COLO668 (cell line): ENCODE data around the gene SMIM36.
"Not testable (repeated sequence)": the region's sequence is repeated elsewhere in the genome, so short reads cannot be mapped to it uniquely, and the experiment has no call there.

Source experiments
- DNase-seq: peaks from one replicate; lab custom pipeline; 2025; ENCODE audit not compliant: unreplicated experiment; lab: John Stamatoyannopoulos, UW

Gene SMIM36

DNA sequence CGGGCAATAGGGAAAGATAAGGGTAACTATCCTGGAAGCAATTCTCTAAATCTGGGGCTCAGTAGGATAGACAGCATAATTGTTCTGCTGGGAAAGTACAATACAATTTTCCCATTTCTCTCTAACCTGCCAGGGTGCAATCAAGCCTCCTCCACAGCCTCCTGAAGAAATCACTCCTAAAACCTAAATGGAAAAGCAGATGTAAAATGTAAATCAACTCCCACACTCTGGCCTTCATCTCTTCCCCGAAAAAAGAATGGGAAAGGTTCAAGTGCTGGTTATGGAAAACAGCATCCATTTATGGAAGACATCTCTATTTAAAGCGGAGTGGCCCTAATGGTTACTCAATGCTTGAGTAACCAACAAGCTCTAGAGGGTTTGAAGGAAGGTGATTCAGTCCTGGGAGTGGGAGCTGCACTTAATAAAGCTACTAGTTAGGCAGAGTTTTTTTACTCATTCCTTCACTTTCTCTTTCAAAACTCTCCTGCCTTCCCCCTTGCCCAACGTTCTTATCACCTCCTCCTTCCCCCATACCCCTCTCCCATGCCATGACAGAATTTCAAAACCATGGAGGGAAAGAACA, 94.7 kb downstream of the SMIM36 start:
- DNase-seq: no peak

DNA sequence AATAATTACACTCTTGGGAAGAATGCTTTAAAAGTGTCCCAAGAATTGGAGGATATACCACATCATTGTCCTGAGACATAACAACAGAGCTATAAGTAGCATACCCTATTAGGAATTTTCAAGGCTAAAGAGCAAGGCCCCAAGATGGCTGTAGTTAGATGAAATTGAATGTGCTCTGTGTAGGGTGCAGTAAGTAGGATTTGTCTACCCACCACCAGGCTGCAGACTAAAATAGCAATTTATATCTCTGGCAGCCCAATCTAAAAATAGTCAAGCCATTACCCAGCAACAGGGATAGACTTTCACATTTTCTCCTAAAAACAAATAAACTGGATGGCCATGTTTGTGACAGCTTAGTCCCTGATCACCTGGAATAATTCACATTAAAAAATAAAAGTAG, 95.3 kb downstream of the SMIM36 start:
- no peak for DNase-seq

DNA sequence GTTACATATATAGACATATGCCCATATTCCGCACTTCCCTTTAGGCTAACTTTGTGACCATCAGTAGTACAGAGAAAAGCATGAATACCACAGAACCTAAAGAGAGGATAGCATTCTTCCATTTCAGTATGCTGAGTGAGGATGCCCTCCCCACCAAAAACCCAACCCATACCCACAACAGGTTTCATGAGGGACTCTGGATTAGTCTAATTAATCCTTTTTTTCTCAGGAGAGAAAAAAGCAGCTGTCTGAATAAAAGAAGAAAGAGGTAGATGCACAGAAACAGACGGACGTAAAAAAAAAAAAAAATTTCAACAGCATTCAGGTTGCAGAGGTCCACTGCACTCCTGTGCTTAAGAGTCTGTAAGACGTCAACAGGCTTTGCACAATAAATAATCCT, 96.3 kb downstream of the SMIM36 start:
- DNase-seq: no peak

DNA sequence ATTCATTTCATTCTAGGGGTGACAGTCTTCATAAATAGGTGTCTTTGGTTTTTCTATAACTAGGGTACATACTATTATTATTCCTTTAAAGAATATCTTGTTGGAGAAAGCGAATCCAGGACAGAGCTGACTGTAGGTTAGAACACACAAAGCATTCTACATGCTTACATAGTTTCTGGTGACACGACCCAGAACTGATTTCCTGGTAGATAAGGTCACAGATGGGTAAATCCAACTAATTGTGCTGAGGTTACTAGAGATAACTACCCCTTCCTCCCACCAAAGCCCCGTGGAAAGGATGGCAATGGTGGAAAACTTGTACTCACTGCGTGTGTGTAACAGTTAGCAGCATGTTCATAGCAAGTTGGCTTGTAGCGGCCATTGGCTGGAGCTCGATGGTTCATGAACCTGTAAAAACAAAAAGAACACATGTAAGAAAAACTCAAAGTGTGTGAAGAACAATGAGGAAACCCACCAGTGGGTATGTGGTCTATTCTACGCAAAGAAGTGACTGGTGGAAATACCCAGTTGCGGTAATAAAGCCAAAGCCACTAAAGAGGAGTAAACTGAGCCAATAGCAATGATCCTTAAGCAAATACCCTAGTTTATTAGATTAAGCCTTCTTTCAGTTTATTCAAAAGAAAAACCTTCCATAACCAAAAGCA, 97.3 kb downstream of the SMIM36 start:
- no peak for DNase-seq

DNA sequence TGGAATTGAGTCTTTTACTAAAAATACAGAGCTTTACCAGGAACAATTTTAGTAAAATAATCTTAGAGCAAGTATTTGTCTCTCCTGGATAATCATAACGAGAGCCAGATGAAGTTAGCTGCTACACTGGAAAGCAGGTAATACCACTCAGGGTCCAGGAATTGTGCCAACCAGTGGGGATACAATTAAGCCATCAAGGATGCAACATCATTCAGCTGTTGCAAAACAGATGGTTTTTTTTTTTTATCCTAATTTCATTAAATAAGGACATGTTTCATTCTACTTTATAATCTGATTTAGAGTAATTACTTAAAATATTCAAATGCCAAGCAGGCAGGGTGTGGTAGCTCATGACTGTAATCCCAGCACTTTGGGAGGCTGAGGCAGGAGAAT, 99.8 kb downstream of the SMIM36 start:
- DNase-seq: no peak

DNA sequence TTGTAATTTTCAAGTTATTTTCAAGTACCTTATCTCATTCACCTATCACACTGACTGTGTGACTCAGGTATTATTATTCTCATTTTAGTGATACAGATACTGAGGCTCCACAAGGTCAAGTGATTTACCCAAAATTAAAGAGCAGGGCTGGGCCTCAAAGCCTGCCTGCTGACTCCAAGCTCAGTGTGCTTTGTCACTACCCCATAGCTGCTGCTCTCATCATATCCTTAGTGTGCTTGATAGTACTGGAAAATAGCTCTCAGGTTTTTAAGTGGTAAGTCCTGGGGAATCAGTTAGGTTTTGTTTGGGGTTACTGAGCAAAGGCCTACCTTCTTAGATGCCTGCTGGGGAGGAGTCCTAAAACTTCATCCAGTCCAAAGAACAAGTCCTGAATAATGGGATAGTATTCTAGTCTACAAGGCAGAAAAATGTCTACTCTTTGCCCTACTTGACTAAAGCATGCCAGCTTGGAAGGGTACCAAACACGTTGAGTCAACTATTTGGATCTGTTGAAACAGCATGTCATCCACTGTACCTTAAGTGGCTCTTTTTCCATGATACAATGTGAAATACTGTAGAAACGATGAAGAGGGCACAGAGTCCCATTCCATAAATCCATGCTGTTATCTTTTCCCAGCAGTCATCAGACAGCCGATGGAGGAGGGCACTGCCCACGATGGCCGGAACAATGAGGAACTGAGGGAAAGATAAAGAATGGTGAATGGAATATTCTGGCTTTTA, 100.4 kb downstream of the SMIM36 start:
- no peak for DNase-seq

DNA sequence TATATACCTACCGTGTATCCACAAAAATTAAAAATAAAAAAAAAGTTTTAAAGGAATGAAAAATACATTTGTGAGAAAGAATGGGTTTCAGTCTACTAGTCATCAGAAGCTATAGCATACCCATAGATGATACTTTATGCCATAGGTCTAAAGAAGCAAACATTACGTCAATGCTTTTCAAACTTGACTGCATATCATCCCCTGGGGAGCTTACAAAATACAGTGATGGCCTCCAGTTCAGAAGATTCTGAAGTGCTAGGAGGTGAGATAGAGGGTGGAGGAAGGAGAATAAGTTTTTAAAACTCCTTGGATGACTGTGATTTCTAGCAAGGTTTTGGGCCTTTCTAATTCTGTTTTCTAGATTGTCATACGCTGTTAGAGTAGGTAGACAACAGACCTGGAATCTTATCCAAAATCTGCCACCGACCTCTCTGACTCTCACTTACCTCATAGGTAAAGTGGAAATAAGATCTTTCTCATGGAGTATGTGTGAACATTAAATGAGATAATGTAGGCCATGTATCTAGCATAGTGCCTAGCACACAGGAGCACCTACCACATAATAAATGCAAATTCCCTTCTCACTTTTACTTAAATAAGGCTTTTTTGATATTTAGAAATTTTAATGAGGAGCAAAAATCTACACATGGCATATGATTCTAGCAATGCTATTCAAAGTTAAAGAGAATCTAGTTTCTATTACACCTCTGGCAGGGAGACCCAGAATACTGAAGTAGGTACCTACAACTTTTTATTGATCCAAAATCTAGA, 102.0 kb downstream of the SMIM36 start:
- DNase-seq: no peak

DNA sequence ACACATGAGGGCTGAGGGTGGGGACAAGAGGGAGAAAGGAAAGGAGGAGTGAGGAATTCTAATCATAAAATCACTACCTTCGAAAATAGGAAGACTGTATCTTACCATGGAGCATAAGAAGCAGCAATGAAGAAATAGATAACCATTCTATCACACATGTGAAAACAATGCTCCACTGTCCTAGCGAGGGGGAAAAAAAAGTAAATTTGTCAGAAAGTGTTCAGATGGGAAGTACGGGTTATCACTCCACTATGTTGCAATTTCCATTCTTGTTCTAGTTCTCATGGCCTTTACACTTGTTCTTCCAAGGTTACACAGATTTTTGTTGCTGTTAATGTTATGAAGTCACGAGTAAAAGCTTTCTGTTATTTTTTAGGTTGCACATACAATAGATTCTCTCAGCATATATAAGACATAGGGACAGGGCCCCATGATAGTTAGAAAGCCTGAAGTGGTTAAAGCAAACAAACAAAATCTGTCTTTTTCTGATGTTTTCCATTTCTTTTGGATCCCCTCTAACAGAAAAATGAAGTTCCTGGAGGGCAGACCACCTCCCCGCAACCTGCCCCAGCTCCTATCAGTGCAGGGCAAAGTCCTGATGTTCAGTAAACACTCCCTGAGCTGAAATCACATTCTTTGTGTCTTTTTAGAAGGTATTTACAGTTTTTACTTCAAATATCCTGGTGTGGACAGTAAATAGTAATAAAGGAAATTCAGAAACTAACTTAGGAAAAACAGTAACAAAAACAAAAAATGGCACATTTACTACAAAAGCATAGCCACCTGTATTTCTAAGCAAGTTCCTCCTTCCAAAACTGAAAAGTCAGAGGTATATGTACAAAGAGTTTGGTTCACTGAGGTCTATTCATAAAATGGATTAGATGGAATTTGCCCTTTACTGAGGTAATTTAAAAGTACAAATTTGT, 103.3 kb downstream of the SMIM36 start:
- no peak for DNase-seq

DNA sequence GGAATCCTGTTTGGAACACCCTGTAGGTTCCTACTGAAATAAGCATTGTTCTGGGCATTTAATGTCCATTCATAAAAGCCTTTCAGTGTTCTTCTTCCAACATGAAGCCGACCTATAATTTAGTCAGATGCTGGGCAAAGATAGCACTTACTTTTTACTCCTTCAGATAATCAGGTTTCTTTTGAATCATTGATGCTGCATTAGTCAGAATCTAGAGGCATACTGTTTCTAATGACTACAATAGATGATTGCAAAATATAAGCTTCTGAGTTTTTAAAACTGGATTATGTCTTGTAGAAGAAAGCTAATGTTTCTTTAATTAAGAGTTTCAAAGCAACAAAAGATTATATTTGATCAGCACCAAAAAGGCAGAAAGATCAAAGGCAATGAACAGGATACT, 105.7 kb downstream of the SMIM36 start:
- no peak for DNase-seq

DNA sequence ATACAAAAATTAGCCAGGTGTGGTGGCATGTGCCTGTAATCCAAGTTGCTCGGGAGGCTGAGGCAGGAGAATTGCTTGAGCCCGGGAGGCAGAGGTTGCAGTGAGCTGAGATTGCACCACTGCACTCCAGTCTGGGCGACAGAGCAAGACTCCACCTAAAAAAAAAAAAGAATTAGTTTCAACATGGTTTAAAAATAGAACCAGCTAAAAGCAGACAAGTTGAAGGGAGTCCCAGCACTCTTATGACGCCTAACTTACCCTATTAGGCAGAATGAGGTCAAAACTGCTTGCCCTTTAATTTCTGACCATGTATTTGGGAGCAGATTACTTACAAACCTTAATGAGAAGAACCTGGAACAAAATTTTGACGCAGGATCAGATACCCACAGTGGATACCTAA, 107.1 kb downstream of the SMIM36 start:
- DNase-seq: not testable (repeated sequence)

DNA sequence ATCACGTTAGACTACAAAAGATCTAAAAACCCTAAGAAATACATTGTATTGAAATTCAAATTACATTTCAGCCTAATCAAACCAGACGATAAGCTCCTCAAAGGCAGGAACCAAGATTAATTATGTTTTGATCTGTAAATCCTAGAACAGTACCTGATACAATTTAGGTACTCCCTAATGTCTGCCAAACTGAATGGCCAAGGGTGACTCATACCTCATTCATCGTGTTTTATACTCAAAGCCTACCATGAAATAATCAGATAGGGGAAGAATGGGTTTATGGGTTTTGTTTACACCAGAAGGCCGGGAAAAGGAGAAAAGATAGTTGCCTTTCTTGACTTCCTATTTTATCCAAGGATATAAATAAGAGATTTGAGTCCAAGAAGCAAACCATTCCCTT, 108.9 kb downstream of the SMIM36 start:
- DNase-seq: no peak
